NCI-H2029 treated with DMSO at 0.1 percent for 48 hours (cell line): ENCODE data around the gene OASL.
A peak's percentile ranks its signal among the peaks of the same experiment; 100 is the strongest.

ENCODE experiments used
- DNase-seq: peaks from one replicate; lab custom pipeline; 2025; lab: John Stamatoyannopoulos, UW

The OASL gene

GRCh38 chr12:120991965-120992364, 47.1 kb downstream of the OASL start:
- DNase-seq, result no peak

GRCh38 chr12:120990487-120991055, 48.5 kb downstream of the OASL start:
- DNase-seq, result no peak

- no peak for DNase-seq
These were observed 49.4 kb downstream of the OASL start for GRCh38 chr12:120989687-120990086.

GRCh38 chr12:120988658-120989057, 50.4 kb downstream of the OASL start:
- no peak for DNase-seq

DNA sequence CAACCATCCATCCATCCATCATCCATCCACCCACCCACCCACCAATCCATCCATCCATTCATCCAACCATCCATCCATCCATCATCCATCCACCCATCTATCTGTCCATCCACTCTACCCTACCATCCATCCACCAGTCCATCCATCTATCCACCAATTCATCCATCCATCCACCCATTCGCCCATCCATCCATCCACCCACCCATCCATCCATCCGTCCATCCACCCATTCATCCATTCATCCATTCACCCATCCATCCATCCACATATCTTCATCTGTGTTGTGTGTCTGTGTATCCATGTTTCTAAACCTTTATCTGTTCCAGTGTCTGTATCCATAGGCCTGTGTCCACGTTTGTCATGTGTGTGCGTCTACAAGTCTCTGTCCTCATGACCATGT, 50.8 kb downstream of the OASL start:
- DNase-seq, result no peak

- no peak for DNase-seq
These were observed 54.6 kb downstream of the OASL start for GRCh38 chr12:120984351-120984898.

DNA sequence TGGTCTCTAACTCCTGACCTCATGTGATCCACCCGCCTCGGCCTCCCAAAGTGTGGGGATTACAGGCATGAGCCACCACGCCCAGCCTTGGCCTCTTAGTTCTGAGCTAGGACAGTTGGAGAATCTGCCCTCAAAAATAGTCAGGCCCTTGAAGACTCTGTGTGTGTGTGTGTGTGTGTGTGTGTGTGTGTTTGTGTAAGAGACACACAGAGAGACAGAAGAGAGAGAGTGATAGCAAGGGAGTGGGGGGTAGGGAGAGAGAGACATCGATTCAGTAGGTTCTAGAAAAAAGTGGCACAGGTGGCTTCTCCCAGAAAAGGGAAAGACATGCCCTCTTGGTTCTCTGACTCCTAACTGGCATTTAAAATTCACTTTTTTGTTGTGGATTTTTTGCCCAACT, 55.3 kb downstream of the OASL start:
- no peak for DNase-seq

GRCh38 chr12:120982659-120983058, 56.4 kb downstream of the OASL start:
- DNase-seq, result no peak

GRCh38 chr12:120981407-120981941, 57.6 kb downstream of the OASL start:
- DNase-seq, result no peak

- no peak for DNase-seq
These were observed 58.2 kb downstream of the OASL start for GRCh38 chr12:120980800-120981368.

DNA sequence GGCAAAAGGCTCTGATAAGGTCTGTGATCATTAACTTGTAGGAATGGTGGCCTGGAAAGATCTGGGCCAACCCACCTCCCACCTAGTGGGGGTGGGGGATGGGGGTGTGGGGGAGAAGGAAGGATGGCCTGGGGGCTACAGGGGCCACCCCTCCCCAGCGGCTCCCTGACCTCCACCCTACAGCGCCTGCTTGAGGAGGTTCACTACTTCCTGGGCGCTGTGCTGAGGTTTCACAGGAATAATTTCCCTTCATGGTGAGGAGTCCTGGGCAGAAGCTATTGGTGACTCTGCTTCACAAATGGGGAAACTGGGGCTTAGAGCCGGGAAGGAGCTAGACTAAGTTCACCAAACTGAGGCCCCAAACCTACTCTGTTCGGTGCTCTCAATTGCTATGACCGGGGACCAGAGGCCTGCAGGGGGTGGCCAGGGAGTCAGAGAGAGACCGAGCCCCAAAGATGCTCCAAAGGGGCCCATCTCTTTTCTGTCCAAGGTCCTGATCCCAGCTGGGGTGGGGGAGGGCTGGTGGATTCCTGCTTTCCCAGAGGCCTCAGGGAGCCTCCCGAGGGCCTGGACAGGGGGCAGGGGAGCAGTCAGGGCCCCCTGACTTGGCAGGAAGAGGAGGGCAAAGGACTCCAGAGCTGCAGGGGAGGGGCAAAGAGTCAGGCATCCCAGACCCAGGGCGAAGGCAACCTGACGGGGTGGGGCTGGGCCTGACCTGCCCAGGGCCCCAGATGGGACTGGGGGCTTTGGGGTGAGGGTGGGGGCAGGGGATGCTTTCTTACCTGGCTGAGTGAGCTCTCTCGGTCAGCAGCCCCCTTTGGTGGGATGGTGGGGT, 59.0 kb downstream of the OASL start:
- DNase-seq, result no peak

GRCh38 chr12:120979220-120979861, 59.7 kb downstream of the OASL start:
- DNase-seq, result no peak

DNA sequence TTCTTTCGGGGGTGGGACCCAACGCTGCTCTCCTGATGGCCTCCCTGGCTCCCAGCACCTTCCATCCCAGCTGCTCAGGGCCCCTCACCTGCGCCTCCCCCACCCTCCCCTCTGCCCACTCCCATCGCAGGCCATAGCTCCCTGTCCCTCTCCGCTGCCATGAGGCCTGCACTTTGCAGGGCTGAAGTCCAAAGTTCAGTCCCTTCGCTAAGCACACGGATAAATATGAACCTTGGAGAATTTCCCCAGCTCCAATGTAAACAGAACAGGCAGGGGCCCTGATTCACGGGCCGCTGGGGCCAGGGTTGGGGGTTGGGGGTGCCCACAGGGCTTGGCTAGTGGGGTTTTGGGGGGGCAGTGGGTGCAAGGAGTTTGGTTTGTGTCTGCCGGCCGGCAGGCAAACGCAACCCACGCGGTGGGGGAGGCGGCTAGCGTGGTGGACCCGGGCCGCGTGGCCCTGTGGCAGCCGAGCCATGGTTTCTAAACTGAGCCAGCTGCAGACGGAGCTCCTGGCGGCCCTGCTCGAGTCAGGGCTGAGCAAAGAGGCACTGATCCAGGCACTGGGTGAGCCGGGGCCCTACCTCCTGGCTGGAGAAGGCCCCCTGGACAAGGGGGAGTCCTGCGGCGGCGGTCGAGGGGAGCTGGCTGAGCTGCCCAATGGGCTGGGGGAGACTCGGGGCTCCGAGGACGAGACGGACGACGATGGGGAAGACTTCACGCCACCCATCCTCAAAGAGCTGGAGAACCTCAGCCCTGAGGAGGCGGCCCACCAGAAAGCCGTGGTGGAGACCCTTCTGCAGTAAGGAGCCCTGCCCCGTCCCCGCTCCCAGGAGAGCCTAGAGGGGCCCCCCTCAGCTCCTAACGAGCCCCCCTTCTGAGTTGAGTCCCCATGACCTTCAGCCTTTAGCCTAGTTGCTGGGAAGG, 60.5 kb downstream of the OASL start, which contains the start of gene HNF1A:
Gene HNF1A (plus strand): TSS at position 248 of the 924 bp plus-strand sequence. CDS start 226 bp downstream, at position 474.
- DNase-seq, result no peak

DNA sequence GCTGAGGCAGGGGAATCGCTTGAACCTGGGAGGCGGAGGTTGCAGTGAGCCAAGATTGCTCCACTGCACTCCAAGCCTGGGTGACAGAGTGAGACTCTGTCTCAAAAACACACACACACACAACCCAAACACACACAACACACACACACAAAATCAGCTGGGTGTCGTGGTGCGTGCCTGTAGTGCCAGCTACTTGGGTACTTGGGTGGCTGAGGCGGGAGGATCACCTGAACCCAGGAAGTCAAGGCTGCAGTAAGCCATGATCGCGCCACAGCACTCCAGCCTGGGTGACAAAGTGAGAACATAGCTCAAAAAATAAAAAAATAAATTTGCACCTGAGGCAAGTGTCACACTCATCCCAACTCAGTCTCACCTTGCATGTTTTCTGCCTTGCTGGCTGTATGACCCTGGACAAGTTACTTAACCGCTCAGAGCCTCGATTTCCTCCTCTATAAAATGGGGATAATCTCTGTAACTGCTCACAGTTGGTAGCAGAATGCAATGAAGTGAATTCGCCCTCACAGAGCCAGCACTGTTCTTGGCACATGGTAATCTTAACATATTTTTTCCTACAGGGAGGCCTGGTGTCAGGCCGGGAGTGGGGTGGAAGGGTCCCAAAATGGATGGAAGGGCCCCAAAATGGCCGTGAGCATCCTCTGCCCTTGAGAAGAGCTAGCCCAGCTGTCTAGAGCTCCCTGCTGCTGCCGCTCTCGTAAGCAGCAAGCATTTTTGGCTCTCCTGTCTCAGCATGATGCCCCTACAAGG, 61.3 kb downstream of the OASL start:
- no peak for DNase-seq

GRCh38 chr12:120972870-120973543, 66.0 kb downstream of the OASL start:
- DNase-seq, result no peak

DNA sequence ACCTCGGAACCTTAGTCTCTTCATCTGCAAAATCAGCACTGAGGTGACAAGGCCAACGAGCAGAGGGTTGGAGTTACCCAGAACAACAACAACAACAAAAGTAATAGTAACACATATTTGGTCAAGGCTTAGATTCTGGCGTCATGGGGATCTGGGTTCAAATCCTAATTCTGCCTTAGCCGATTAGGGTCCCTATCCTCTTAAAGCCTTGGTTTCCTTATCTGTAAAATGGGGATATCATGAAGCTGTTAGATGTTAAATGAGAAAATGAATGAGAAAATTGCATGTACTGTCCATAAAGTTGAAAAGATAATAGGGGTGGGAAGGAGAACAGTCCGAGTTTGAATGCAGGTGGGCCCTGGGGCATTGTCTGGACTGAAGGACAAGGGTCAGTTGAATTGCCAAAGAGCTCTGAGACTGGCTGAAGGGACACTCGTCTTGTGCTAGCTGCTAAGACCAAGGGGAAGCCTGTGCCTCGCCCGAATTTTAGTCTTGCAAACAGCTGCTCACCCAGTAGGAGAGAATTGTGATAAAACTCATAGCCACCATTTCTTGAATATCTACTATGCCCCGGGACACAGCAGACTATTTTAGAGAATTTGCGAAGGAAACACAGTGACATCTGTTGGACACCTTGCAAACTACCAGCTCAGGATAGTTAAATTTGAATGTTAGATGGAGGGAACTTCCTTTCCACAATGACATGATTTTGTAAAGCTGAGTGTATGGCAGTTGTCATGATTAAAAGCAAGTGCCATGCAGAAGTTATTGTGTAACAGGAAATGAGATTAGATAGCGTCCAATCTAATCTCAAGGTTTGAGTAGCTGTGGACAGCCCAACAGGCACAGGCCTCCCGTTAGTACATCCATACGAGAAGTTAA, 67.5 kb downstream of the OASL start:
- DNase-seq, result peak; percentile 20

GRCh38 chr12:120970310-120970709, 68.7 kb downstream of the OASL start:
- DNase-seq, result no peak
